GM23248 (cell line): ENCODE results near the gene GRWD1. TPM values are rescaled to one million over a fixed set of nuclear protein-coding genes. Genes with fewer than 3 reads are reported as not detected.

ENCODE experiments used
- DNase-seq: peaks from one replicate; pipeline ENCODE4 v3.0.0-alpha.2; 2015
- H2AFZ ChIP-seq: fragments of 200-600 bp; sonication (generic); 2 replicates; pipeline ENCODE4 v1.6.1; 2016; ENCODE audit warnings: antibody characterized with exemption
- H3F3A ChIP-seq: fragments of 200-600 bp; sonication (generic); 2 replicates; pipeline ENCODE4 v1.6.1; 2016; ENCODE audit warnings: mild to moderate bottlenecking, antibody characterized with exemption, mixed run types; ENCODE audit not compliant: insufficient read depth
- H3K27ac ChIP-seq: fragments of 200-600 bp; sonication (generic); 2 replicates; pipeline ENCODE4 v1.5.1; 2016; ENCODE audit warnings: mild to moderate bottlenecking
- H3K27me3 ChIP-seq: fragments of 200-600 bp; sonication (generic); replicated peaks from 2 replicates; pipeline ENCODE4 v1.6.1; 2016; ENCODE audit warnings: mild to moderate bottlenecking; ENCODE audit not compliant: insufficient read depth
- H3K36me3 ChIP-seq: fragments of 200-600 bp; sonication (generic); 2 replicates; pipeline ENCODE4 v1.6.1; 2016; ENCODE audit warnings: low read depth, mild to moderate bottlenecking
- H3K4me1 ChIP-seq: fragments of 200-600 bp; sonication (generic); 2 replicates; pipeline ENCODE4 v1.6.1; 2016; ENCODE audit warnings: mild to moderate bottlenecking; ENCODE audit not compliant: insufficient read depth
- H3K4me2 ChIP-seq: fragments of 200-600 bp; sonication (generic); one replicate; pipeline ENCODE4 v1.6.1; 2016; ENCODE audit warnings: mild to moderate bottlenecking; ENCODE audit not compliant: unreplicated experiment
- H3K4me3 ChIP-seq: fragments of 200-600 bp; sonication (generic); 2 replicates; pipeline ENCODE4 v1.5.1; 2016; ENCODE audit warnings: mild to moderate bottlenecking
- H3K79me2 ChIP-seq: fragments of 200-600 bp; sonication (generic); 2 replicates; pipeline ENCODE4 v1.6.1; 2016; ENCODE audit warnings: mild to moderate bottlenecking; ENCODE audit not compliant: insufficient read depth
- H3K9ac ChIP-seq: fragments of 200-600 bp; sonication (generic); 2 replicates; pipeline ENCODE4 v1.6.1; 2016; ENCODE audit warnings: mild to moderate bottlenecking
- H3K9me2 ChIP-seq: fragments of 200-600 bp; sonication (generic); 2 replicates; pipeline ENCODE4 v1.6.1; 2016; ENCODE audit warnings: mixed run types, mild to moderate bottlenecking, moderate library complexity; ENCODE audit not compliant: insufficient read depth
- H3K9me3 ChIP-seq: fragments of 200-600 bp; sonication (generic); one replicate; pipeline ENCODE4 v1.6.1; 2017; ENCODE audit warnings: low read depth
- H4K20me1 ChIP-seq: fragments of 200-600 bp; sonication (generic); 2 replicates; pipeline ENCODE4 v1.6.0; 2016; ENCODE audit not compliant: insufficient read depth
- EZH2 ChIP-seq: fragments of 200-600 bp; sonication (generic); IDR thresholded peaks from 2 replicates; pipeline ENCODE4 v1.6.1; 2018; ENCODE audit warnings: antibody characterized with exemption, mild to moderate bottlenecking; ENCODE audit not compliant: insufficient read depth, poor library complexity, severe bottlenecking
- EZH2phosphoT487 ChIP-seq: fragments of 200-600 bp; sonication (generic); IDR thresholded peaks from 2 replicates; pipeline ENCODE4 v1.6.1; 2018; ENCODE audit warnings: antibody characterized with exemption, moderate library complexity, mild to moderate bottlenecking, low read depth; ENCODE audit not compliant: insufficient read depth
- WGBS, 2 experiments: methylation state at CpG; one replicate each; pipeline ENCODE4 v1.1.6; 2015 to 2017; ENCODE audit warnings: low lambda C conversion rate in 2 of 2, low coverage in 1 of 2; ENCODE audit errors: missing lambda C conversion rate in 2 of 2; 5-methylcytosine and 5-hydroxymethylcytosine counted together
- in situ Hi-C: fragments of 300-500 bp; cut with MboI; formaldehyde crosslinking; loops from 2 replicates; pipeline ENCODE4 v1.15.0; 2020
- polyA plus RNA-seq: library from polyadenylated mRNA; unstranded; fragments of >200 nt; fragmentation: Nextera tagmentation; extraction: Ambion mirVana; gene quantifications from 2 replicates; pipeline ENCODE4 v1.2.1, GENCODE V29; 2016
- total RNA-seq: library from RNA; depleted of rRNA; stranded (reverse); fragments of >200 nt; shearing (Covaris generic); gene quantifications from 2 replicates; pipeline ENCODE4 v1.2.3, GENCODE V29; 2014

Gene GRWD1
- total and polyA plus RNA-seq, 2 experiments from 2014 or later, result 34.1 to 36.6 TPM

GRCh38 chr19:48401287-48401686 lies 44.5 kb upstream of the GRWD1 start:
- 95 to 96% methylated on average over 5 of the region's 5 CpGs for WGBS, 2 experiments
- in situ Hi-C loops, result no loop called here
- Histone ChIP-seq H2AFZ (no peak overlapping the region), H3K79me2 (no peaks in the 10 kb centered on the region), H3K4me1 (peaks cover 11% of the 10 kb centered on the region), H3K4me2 (no peak overlapping the region), H3K27ac (no peak overlapping the region), H3K9me2 (no peaks in the 10 kb centered on the region), H3K9me3 (no peaks in the 10 kb centered on the region), H3K27me3 (no peaks in the 10 kb centered on the region), H4K20me1 (no peaks in the 10 kb centered on the region), H3K9ac (no peak overlapping the region), H3K4me3 (no peak overlapping the region), H3K36me3 (no peaks in the 10 kb centered on the region), H3F3A (peaks cover 19% of the 10 kb centered on the region)
- DNase-seq, result no peak
- TF ChIP-seq EZH2phosphoT487, result no peak
- TF ChIP-seq EZH2, result no peak

DNA sequence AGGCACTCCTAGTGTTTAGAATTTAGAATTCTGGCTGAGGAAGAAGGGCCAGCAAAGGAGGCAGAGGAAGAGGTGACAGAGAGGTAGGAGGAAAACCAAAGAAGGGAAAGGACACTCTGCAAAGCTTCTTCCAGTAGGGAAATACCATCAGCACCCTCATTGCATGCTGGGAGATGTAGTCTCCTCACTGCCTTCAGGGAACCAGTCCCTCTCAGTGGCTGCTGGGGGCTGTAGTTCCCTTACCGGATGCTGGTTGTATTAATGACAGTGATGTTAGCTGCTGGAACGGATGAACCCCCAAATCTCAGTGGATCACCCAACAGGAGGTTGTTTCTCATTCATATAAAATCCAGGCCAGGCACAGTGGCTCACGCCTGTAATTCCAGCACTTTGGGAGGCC lies 42.2 kb upstream of the GRWD1 start:
- Histone ChIP-seq H2AFZ (no peak overlapping the region), H4K20me1 (no peaks in the 10 kb centered on the region), H3K9me2 (no peaks in the 10 kb centered on the region), H3K79me2 (no peaks in the 10 kb centered on the region), H3K9me3 (no peaks in the 10 kb centered on the region), H3K27me3 (no peaks in the 10 kb centered on the region), H3K4me2 (no peak overlapping the region), H3K4me3 (no peak overlapping the region), H3K4me1 (no peaks in the 10 kb centered on the region), H3F3A (peaks cover 8% of the 10 kb centered on the region), H3K9ac (no peak overlapping the region), H3K36me3 (no peaks in the 10 kb centered on the region), H3K27ac (no peak overlapping the region)
- peak; percentile 65 for DNase-seq
- TF ChIP-seq EZH2, result no peak
- TF ChIP-seq EZH2phosphoT487, result no peak
- in situ Hi-C loops, result no loop called here
- 63 to 69% methylated on average over 3 of the region's 3 CpGs for WGBS, 2 experiments

DNA sequence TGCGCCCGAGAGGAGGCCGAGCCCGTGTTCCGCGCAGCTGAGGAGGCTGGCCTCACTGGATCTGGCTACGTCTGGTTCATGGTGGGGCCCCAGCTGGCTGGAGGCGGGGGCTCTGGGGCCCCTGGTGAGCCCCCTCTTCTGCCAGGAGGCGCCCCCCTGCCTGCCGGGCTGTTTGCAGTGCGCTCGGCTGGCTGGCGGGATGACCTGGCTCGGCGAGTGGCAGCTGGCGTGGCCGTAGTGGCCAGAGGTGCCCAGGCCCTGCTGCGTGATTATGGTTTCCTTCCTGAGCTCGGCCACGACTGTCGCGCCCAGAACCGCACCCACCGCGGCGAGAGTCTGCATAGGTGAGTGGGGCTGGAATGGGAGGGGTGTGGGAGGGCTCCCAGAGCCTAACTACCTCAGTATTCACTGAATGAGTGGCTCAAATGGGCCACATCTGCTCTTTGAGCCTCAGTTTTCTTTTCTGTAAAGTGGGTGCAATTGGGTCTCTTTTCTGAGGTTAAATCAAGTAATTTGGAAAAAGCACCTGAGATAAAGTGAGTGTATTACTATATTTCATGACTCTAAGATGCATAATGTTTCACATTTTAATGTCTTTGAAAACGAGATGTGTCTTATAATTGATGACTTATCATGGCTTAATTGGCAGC lies 40.6 kb upstream of the GRWD1 start:
- H3K9me2 ChIP-seq, result no peaks in the 10 kb centered on the region
- H3K4me2 ChIP-seq, result no peak overlapping the region
- no peak overlapping the region for H3K27ac ChIP-seq
- no peaks in the 10 kb centered on the region for H3F3A ChIP-seq
- H3K79me2 ChIP-seq, result no peaks in the 10 kb centered on the region
- no peak overlapping the region for H3K4me3 ChIP-seq
- no peaks in the 10 kb centered on the region for H4K20me1 ChIP-seq
- TF ChIP-seq EZH2phosphoT487, result no peak
- TF ChIP-seq EZH2, result no peak
- no peaks in the 10 kb centered on the region for H3K4me1 ChIP-seq
- no peaks in the 10 kb centered on the region for H3K9me3 ChIP-seq
- in situ Hi-C loops, result no loop called here
- H2AFZ ChIP-seq, result no peak overlapping the region
- 86 to 92% methylated on average over 25 to 26 of the region's 27 CpGs for WGBS, 2 experiments
- DNase-seq, result no peak
- H3K36me3 ChIP-seq, result no peaks in the 10 kb centered on the region
- H3K9ac ChIP-seq, result no peak overlapping the region
- H3K27me3 ChIP-seq, result no peaks in the 10 kb centered on the region

GRCh38 chr19:48405850-48406249 lies 39.9 kb upstream of the GRWD1 start:
- H3F3A ChIP-seq, result no peaks in the 10 kb centered on the region
- no peaks in the 10 kb centered on the region for H3K9me2 ChIP-seq
- in situ Hi-C loops, result no loop called here
- DNase-seq, result no peak
- no peaks in the 10 kb centered on the region for H3K27me3 ChIP-seq
- H3K79me2 ChIP-seq, result no peaks in the 10 kb centered on the region
- TF ChIP-seq EZH2 (no peak), EZH2phosphoT487 (no peak)
- no peaks in the 10 kb centered on the region for H4K20me1 ChIP-seq
- H3K27ac ChIP-seq, result no peak overlapping the region
- no peaks in the 10 kb centered on the region for H3K4me1 ChIP-seq
- no peak overlapping the region for H3K4me3 ChIP-seq
- WGBS, 2 experiments, result 81 to 86% methylated on average over 13 of the region's 13 CpGs
- no peak overlapping the region for H2AFZ ChIP-seq
- no peaks in the 10 kb centered on the region for H3K9me3 ChIP-seq
- no peaks in the 10 kb centered on the region for H3K36me3 ChIP-seq
- no peak overlapping the region for H3K4me2 ChIP-seq
- H3K9ac ChIP-seq, result no peak overlapping the region
